GM12878 (cell line): ENCODE data around the gene TMEM181. TPM values are rescaled to one million over a fixed set of nuclear protein-coding genes. Genes with fewer than 3 reads are reported as not detected.

Source experiments
- BACH1 ChIP-seq: fragments of 450-650 bp; IDR thresholded peaks from 2 replicates; pipeline ENCODE4 v1.6.1; 2017; ENCODE audit warnings: mild to moderate bottlenecking, borderline replicate concordance
- BRCA1 ChIP-seq: IDR thresholded peaks from 2 replicates; pipeline ENCODE4 v1.6.1; 2011; ENCODE audit warnings: low read depth, low read length, improper control_type of control experiment
- DPF2 ChIP-seq: fragments of 450-650 bp; IDR thresholded peaks from 2 replicates; pipeline ENCODE4 v1.6.1; 2017; ENCODE audit warnings: mild to moderate bottlenecking
- ETV6 ChIP-seq, 2 experiments: fragments of 450-650 bp in 1 of 2; IDR thresholded peaks in 1 of 2; conservative IDR thresholded peaks in 1 of 2; 2 replicates each; pipeline ENCODE4 v1.6.1; 2014; ENCODE audit warnings: antibody characterized with exemption in 1 of 2, borderline replicate concordance in 1 of 2, low read depth in 1 of 2, mild to moderate bottlenecking in 1 of 2, moderate library complexity in 1 of 2
- IKZF2 ChIP-seq, 2 experiments: fragments of 450-650 bp; IDR thresholded peaks; 2 replicates each; pipeline ENCODE4 v1.6.1; 2017; ENCODE audit warnings: mild to moderate bottlenecking in 2 of 2, moderate library complexity in 2 of 2
- KAT2A ChIP-seq: conservative IDR thresholded peaks from 2 replicates; pipeline ENCODE4 v1.6.1; 2011; ENCODE audit warnings: low read depth, low read length; ENCODE audit not compliant: control insufficient read depth
- KDM1A ChIP-seq: fragments of 200-600 bp; sonication (generic); IDR thresholded peaks from 2 replicates; pipeline ENCODE4 v1.6.1; 2016; ENCODE audit warnings: borderline replicate concordance
- KLF5 ChIP-seq: fragments of 450-650 bp; IDR thresholded peaks from 2 replicates; pipeline ENCODE4 v1.6.1; 2014; ENCODE audit warnings: mild to moderate bottlenecking; ENCODE audit not compliant: partially characterized antibody
- NKRF ChIP-seq: fragments of 450-650 bp; conservative IDR thresholded peaks from 2 replicates; pipeline ENCODE4 v1.6.1; 2017; ENCODE audit warnings: mild to moderate bottlenecking, moderate library complexity
- NR2F1 ChIP-seq: fragments of 450-650 bp; conservative IDR thresholded peaks from 2 replicates; pipeline ENCODE4 v1.6.1; 2017; ENCODE audit warnings: mild to moderate bottlenecking
- NRF1 ChIP-seq: conservative IDR thresholded peaks from 2 replicates; pipeline ENCODE4 v1.6.1; 2011; ENCODE audit warnings: mild to moderate bottlenecking, low read depth, low read length, improper control_type of control experiment
- PAX8 ChIP-seq: fragments of 450-650 bp; IDR thresholded peaks from 2 replicates; pipeline ENCODE4 v1.6.1; 2017; ENCODE audit warnings: mild to moderate bottlenecking, moderate library complexity
- PML ChIP-seq: IDR thresholded peaks from 2 replicates; pipeline ENCODE4 v1.6.1; 2012; ENCODE audit warnings: low read length, inconsistent platforms
- RB1 ChIP-seq: fragments of 450-650 bp; formaldehyde crosslinking; IDR thresholded peaks from 2 replicates; pipeline ENCODE4 v1.6.1; 2017; ENCODE audit warnings: mild to moderate bottlenecking, borderline replicate concordance
- SMAD1 ChIP-seq: fragments of 450-650 bp; IDR thresholded peaks from 2 replicates; pipeline ENCODE4 v1.6.1; 2018; ENCODE audit warnings: mild to moderate bottlenecking, low read depth; ENCODE audit not compliant: partially characterized antibody
- SMC3 ChIP-seq: IDR thresholded peaks from 2 replicates; pipeline ENCODE4 v1.6.1; 2011; ENCODE audit warnings: low read length, improper control_type of control experiment, borderline replicate concordance
- STAT1 ChIP-seq: fragments of 450-650 bp; conservative IDR thresholded peaks from 2 replicates; pipeline ENCODE4 v1.6.1; 2014; ENCODE audit warnings: antibody characterized with exemption, mild to moderate bottlenecking
- STAT3 ChIP-seq: IDR thresholded peaks from 2 replicates; pipeline ENCODE4 v1.6.1; 2011; ENCODE audit warnings: low read depth, low read length, improper control_type of control experiment
- TARDBP ChIP-seq: IDR thresholded peaks from 2 replicates; pipeline ENCODE4 v1.6.1; 2016; ENCODE audit warnings: borderline replicate concordance
- WRNIP1 ChIP-seq: IDR thresholded peaks from 2 replicates; pipeline ENCODE4 v1.6.1; 2011; ENCODE audit warnings: low read depth, low read length, improper control_type of control experiment, borderline replicate concordance
- polyA plus RNA-seq, 11 experiments: library from polyadenylated mRNA; depleted of rRNA in 4 of 11; unstranded in 6 of 11; stranded (reverse) in 5 of 11; fragments of >200 nt; fragmentation: Nextera tagmentation in 4 of 11; fragmentation: Illumina TruSeq in 1 of 11; extraction: Ambion mirVana in 4 of 11; extraction: Trizol in 1 of 11; gene quantifications; 1 replicate in 1 of 11; 2 replicates in 10 of 11; pipeline versions ENCODE4 v1.2.1 to v1.2.3, GENCODE V29; 2011 to 2016; ENCODE audit warnings: inconsistent platforms in 2 of 11, missing spikeins in 2 of 11, low read depth in 1 of 11
- total RNA-seq, 4 experiments: library from RNA; depleted of rRNA in 3 of 4; stranded (reverse); fragments of >200 nt in 3 of 4; fragmentation: Illumina TruSeq in 1 of 4; extraction: Trizol in 1 of 4; gene quantifications; 2 replicates each; pipeline versions ENCODE4 v1.2.1 to v1.2.3, GENCODE V29; 2013 to 2021
- TF ChIP-seq, protein P1 (sequence below): fragments of 150-350 bp; IDR thresholded peaks from 2 replicates; pipeline ENCODE4 v1.6.1; 2014; ENCODE audit warnings: mild to moderate bottlenecking, low read depth, low read length
- TF ChIP-seq, protein P2 (sequence below): IDR thresholded peaks from 2 replicates; pipeline ENCODE4 v1.6.1; 2012; ENCODE audit warnings: improper control_type of control experiment, low read depth, low read length; ENCODE audit not compliant: insufficient replicate concordance

Gene TMEM181
- total and polyA plus RNA-seq, 10 of the 15 experiments (the other 5 are each of a cell fraction or from before 2014, with no cell fraction given): 1.5 to 7.9 (median 5.2) TPM

GRCh38 chr6:158559895-158560835, at the start of gene TMEM181 (continued):
- TF ChIP-seq ETV6 (conservative IDR thresholded peaks at IDR 0.05 in 1 of 2, IDR thresholded peaks at IDR 0.05 in 1 of 2; ENCODE audit: borderline replicate concordance in 1 of 2, low read depth in 1 of 2): peak in 1 of 2 experiments; percentile 26; a peak in 1 of 4 replicates
- TF ChIP-seq BACH1: peak; percentile 88
- no peak for TF ChIP-seq WRNIP1
- no peak for TF ChIP-seq TARDBP
- TF ChIP-seq STAT3: no peak
- TF ChIP-seq NKRF: peak; percentile 90
- peak; percentile 40 for TF ChIP-seq KLF5
- TF ChIP-seq STAT1: 0 out of 2 replicates have a peak, but pooled peaks have one; percentile 50
- TF ChIP-seq NRF1: no peak
- TF ChIP-seq DPF2: peak; percentile 92
- TF ChIP-seq PAX8: no peak
- no peak for TF ChIP-seq SMAD1
- no peak for TF ChIP-seq KDM1A
- no peak for TF ChIP-seq IKZF2 (IDR thresholded peaks at IDR 0.05)
- TF ChIP-seq KAT2A: no peak
- peak; percentile 46; the same call in 1 of the 2 replicates for TF ChIP-seq PML
- TF ChIP-seq BRCA1: no peak
- TF ChIP-seq, protein P1, sequence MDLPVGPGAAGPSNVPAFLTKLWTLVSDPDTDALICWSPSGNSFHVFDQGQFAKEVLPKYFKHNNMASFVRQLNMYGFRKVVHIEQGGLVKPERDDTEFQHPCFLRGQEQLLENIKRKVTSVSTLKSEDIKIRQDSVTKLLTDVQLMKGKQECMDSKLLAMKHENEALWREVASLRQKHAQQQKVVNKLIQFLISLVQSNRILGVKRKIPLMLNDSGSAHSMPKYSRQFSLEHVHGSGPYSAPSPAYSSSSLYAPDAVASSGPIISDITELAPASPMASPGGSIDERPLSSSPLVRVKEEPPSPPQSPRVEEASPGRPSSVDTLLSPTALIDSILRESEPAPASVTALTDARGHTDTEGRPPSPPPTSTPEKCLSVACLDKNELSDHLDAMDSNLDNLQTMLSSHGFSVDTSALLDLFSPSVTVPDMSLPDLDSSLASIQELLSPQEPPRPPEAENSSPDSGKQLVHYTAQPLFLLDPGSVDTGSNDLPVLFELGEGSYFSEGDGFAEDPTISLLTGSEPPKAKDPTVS: no peak
- TF ChIP-seq, protein P2, sequence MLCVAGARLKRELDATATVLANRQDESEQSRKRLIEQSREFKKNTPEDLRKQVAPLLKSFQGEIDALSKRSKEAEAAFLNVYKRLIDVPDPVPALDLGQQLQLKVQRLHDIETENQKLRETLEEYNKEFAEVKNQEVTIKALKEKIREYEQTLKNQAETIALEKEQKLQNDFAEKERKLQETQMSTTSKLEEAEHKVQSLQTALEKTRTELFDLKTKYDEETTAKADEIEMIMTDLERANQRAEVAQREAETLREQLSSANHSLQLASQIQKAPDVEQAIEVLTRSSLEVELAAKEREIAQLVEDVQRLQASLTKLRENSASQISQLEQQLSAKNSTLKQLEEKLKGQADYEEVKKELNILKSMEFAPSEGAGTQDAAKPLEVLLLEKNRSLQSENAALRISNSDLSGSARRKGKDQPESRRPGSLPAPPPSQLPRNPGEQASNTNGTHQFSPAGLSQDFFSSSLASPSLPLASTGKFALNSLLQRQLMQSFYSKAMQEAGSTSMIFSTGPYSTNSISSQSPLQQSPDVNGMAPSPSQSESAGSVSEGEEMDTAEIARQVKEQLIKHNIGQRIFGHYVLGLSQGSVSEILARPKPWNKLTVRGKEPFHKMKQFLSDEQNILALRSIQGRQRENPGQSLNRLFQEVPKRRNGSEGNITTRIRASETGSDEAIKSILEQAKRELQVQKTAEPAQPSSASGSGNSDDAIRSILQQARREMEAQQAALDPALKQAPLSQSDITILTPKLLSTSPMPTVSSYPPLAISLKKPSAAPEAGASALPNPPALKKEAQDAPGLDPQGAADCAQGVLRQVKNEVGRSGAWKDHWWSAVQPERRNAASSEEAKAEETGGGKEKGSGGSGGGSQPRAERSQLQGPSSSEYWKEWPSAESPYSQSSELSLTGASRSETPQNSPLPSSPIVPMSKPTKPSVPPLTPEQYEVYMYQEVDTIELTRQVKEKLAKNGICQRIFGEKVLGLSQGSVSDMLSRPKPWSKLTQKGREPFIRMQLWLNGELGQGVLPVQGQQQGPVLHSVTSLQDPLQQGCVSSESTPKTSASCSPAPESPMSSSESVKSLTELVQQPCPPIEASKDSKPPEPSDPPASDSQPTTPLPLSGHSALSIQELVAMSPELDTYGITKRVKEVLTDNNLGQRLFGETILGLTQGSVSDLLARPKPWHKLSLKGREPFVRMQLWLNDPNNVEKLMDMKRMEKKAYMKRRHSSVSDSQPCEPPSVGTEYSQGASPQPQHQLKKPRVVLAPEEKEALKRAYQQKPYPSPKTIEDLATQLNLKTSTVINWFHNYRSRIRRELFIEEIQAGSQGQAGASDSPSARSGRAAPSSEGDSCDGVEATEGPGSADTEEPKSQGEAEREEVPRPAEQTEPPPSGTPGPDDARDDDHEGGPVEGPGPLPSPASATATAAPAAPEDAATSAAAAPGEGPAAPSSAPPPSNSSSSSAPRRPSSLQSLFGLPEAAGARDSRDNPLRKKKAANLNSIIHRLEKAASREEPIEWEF: no peak
- TF ChIP-seq SMC3: no peak
- 0 out of 2 replicates have a peak, but pooled peaks have one; percentile 58 for TF ChIP-seq RB1
- peak; percentile 66 for TF ChIP-seq NR2F1
